HepG2 (cell line): ENCODE measurements around the gene CLASP1. TPM values are rescaled to one million over a fixed set of nuclear protein-coding genes. Genes with fewer than 3 reads are reported as not detected.

Experiments used
- ATAC-seq: fragments of 200-7000 bp; cut with Tn5 transposase; 3 replicates; pipeline ENCODE4 v1.9.1; 2020; ENCODE audit warnings: mild to moderate bottlenecking, moderate library complexity
- BruUV-seq: library from RNA; stranded (reverse); fragments of 400-500 nt; replicated peaks from 2 replicates; lab custom pipeline; 2021; lab: Mats Ljungman, UMichigan
- CTCF ChIA-PET: fragments of 300-600 bp; formaldehyde crosslinking; extraction: SDS; loops from one replicate; lab custom pipeline; 2021; ENCODE audit warnings: low total read pairs, inconsistent platforms, low intra/inter-chr PET ratio; lab: Yijun Ruan, JAX
- POLR2A ChIA-PET: fragments of 350-600 bp; sonication (Branson Sonifier 250); formaldehyde crosslinking; loops from one replicate; lab custom pipeline; 2020; ENCODE audit warnings: antibody characterized with exemption, inconsistent platforms; lab: Yijun Ruan, JAX
- DNase-seq: peaks from one replicate; pipeline ENCODE4 v3.0.0-alpha.2; 2015; ENCODE audit warnings: low spot score
- FAIRE-seq: peaks from 3 replicates; lab custom pipeline; 2011; peaks lifted over from hg19 to GRCh38; lab: Jason Lieb, UNC
- H2AFZ ChIP-seq: one replicate; pipeline ENCODE4 v1.6.1; 2011; ENCODE audit warnings: low read length, inconsistent platforms
- H3K27ac ChIP-seq: fragments of 300-600 bp; 3 replicates; pipeline ENCODE4 v1.8.0; 2011; ENCODE audit warnings: mixed run types, mild to moderate bottlenecking, mixed read lengths, low read length, inconsistent platforms; ENCODE audit not compliant: insufficient read depth; ENCODE audit errors: extremely low read length
- H3K27me3 ChIP-seq, 2 experiments: fragments of 200-600 bp in 1 of 2; 2 replicates in 1 of 2; 3 replicates in 1 of 2; pipeline versions ENCODE4 v1.6.0 to v1.8.0; 2011; ENCODE audit warnings: low read length in 2 of 2, mild to moderate bottlenecking in 2 of 2, moderate library complexity in 2 of 2, inconsistent platforms in 1 of 2; ENCODE audit not compliant: insufficient read depth in 2 of 2, control insufficient read depth in 1 of 2
- H3K36me3 ChIP-seq, 2 experiments: fragments of 200-600 bp in 1 of 2; replicated peaks in 1 of 2; 2 replicates in 1 of 2; 3 replicates in 1 of 2; pipeline versions ENCODE4 v1.5.1 to v1.8.0; 2011; ENCODE audit warnings: low read length in 2 of 2, inconsistent platforms in 1 of 2; ENCODE audit not compliant: insufficient read depth in 2 of 2, control insufficient read depth in 1 of 2
- H3K4me1 ChIP-seq: 2 replicates; pipeline ENCODE4 v1.5.1; 2012; ENCODE audit warnings: low read length, inconsistent platforms; ENCODE audit not compliant: insufficient read depth
- H3K4me2 ChIP-seq: 2 replicates; pipeline ENCODE4 v1.6.0; 2011; ENCODE audit warnings: low read depth, low read length, inconsistent platforms
- H3K4me3 ChIP-seq, 3 experiments: fragments of 200-600 bp in 1 of 3; sonication (generic), shearing (Covaris generic) in 1 of 3; replicated peaks in 1 of 3; 2 replicates each; pipeline ENCODE4 v1.5.1; 2011 to 2016; ENCODE audit warnings: low read length in 3 of 3, inconsistent platforms in 2 of 3, low read depth in 2 of 3, mild to moderate bottlenecking in 2 of 3, control low read depth in 1 of 3, mixed read lengths in 1 of 3; ENCODE audit not compliant: insufficient read depth in 1 of 3
- H3K79me2 ChIP-seq: one replicate; pipeline ENCODE4 v1.6.1; 2011; ENCODE audit warnings: low read length, inconsistent platforms; ENCODE audit not compliant: insufficient read depth
- H3K9ac ChIP-seq: 2 replicates; pipeline ENCODE4 v1.6.0; 2011; ENCODE audit warnings: mild to moderate bottlenecking, low read depth, low read length, inconsistent platforms; ENCODE audit not compliant: insufficient read depth
- H3K9me3 ChIP-seq: 2 replicates; pipeline ENCODE4 v1.5.1; 2012; ENCODE audit warnings: mild to moderate bottlenecking, low read length
- H4K20me1 ChIP-seq: 2 replicates; pipeline ENCODE4 v1.6.0; 2011; ENCODE audit warnings: inconsistent platforms, mild to moderate bottlenecking, low read length, moderate library complexity; ENCODE audit not compliant: insufficient read depth
- ATM ChIP-seq: fragments of 450-650 bp; IDR thresholded peaks from 2 replicates; pipeline ENCODE4 v1.7.1; 2017; ENCODE audit warnings: mild to moderate bottlenecking, borderline replicate concordance
- CC2D1A ChIP-seq: sonication (generic); formaldehyde crosslinking; IDR thresholded peaks from 2 replicates; pipeline ENCODE4 v1.8.1; 2023; ENCODE audit warnings: mild to moderate bottlenecking, missing genetic modification reagents
- NR1H2 ChIP-seq: sonication (generic); formaldehyde crosslinking; IDR thresholded peaks from 2 replicates; pipeline ENCODE4 v1.8.1; 2022; ENCODE audit warnings: low read depth, missing genetic modification reagents, borderline replicate concordance
- SAFB2 ChIP-seq: sonication (generic); formaldehyde crosslinking; IDR thresholded peaks from 2 replicates; pipeline ENCODE4 v1.5.1; 2020; ENCODE audit warnings: missing genetic modification reagents, low read depth, mild to moderate bottlenecking, borderline replicate concordance
- SALL2 ChIP-seq: sonication (generic); formaldehyde crosslinking; IDR thresholded peaks from 2 replicates; pipeline ENCODE4 v1.8.1; 2023; ENCODE audit warnings: mild to moderate bottlenecking, missing genetic modification reagents, inconsistent platforms
- SMARCE1 ChIP-seq: fragments of 450-650 bp; IDR thresholded peaks from 2 replicates; pipeline ENCODE4 v1.6.1; 2017; ENCODE audit warnings: borderline replicate concordance
- TCF7L2 ChIP-seq: IDR thresholded peaks from 2 replicates; pipeline ENCODE4 v1.6.1; 2011; ENCODE audit warnings: mild to moderate bottlenecking, low read depth, low read length, moderate library complexity
- YEATS2 ChIP-seq: sonication (generic); formaldehyde crosslinking; IDR thresholded peaks from 2 replicates; pipeline ENCODE4 v1.4.0; 2020; ENCODE audit warnings: missing genetic modification reagents, borderline replicate concordance
- ZBTB3 ChIP-seq: sonication (generic); formaldehyde crosslinking; IDR thresholded peaks from 2 replicates; pipeline ENCODE4 v1.4.0; 2020; ENCODE audit warnings: low read depth, mild to moderate bottlenecking, moderate library complexity, missing genetic modification reagents, borderline replicate concordance
- ZNF354B ChIP-seq: sonication (generic); formaldehyde crosslinking; IDR thresholded peaks from 2 replicates; pipeline ENCODE4 v1.8.0; 2022; ENCODE audit warnings: mild to moderate bottlenecking, missing genetic modification reagents
- ZNF564 ChIP-seq: sonication (generic); formaldehyde crosslinking; IDR thresholded peaks from 2 replicates; pipeline ENCODE4 v1.8.1; 2023; ENCODE audit warnings: mild to moderate bottlenecking, missing genetic modification reagents
- ZNF589 ChIP-seq: sonication (generic); formaldehyde crosslinking; conservative IDR thresholded peaks from 2 replicates; pipeline ENCODE4 v1.8.0; 2022; ENCODE audit warnings: mild to moderate bottlenecking, moderate library complexity, missing genetic modification reagents
- ZNF878 ChIP-seq: sonication (generic); formaldehyde crosslinking; IDR thresholded peaks from 2 replicates; pipeline ENCODE4 v1.8.1; 2023; ENCODE audit warnings: mild to moderate bottlenecking, missing genetic modification reagents, moderate library complexity
- ZZZ3 ChIP-seq: sonication (generic); formaldehyde crosslinking; IDR thresholded peaks from 2 replicates; pipeline ENCODE4 v1.4.0; 2020; ENCODE audit warnings: missing genetic modification reagents, mild to moderate bottlenecking, borderline replicate concordance
- WGBS: methylation state at CpG from one replicate; pipeline ENCODE4 v1.1.6; 2017; ENCODE audit warnings: low lambda C conversion rate; 5-methylcytosine and 5-hydroxymethylcytosine counted together
- in situ Hi-C: cut with HindIII; loops from 2 replicates; pipeline ENCODE4 v1.10.0; 2017; ENCODE audit warnings: low pct_unique_long_range_greater_than_20kb; ENCODE audit not compliant: extremely low pct_ligation_motif_present
- intact Hi-C: fragments of 100-400 bp; cut with micrococcal nuclease; formaldehyde crosslinking; loops from one replicate; pipeline ENCODE4 v1.10.0; 2022; ENCODE audit not compliant: unreplicated experiment
- polyA plus RNA-seq, 8 experiments: library from polyadenylated mRNA; depleted of rRNA in 3 of 8; stranded (reverse) in 7 of 8; unstranded in 1 of 8; fragments of >200 nt; fragmentation: Illumina TruSeq in 4 of 8; extraction: Trizol in 4 of 8; gene quantifications; 2 replicates each; pipeline versions ENCODE4 v1.2.1 to v1.2.3, GENCODE V29; 2011 to 2016; ENCODE audit warnings: low read depth in 4 of 8, missing spikeins in 1 of 8, mixed read lengths in 1 of 8; ENCODE audit not compliant: insufficient read depth in 1 of 8
- total RNA-seq, 5 experiments: library from RNA; depleted of rRNA; stranded (reverse); fragments of >200 nt; fragmentation: Illumina TruSeq; extraction: Trizol; gene quantifications; 2 replicates each; pipeline ENCODE4 v1.2.3, GENCODE V29; 2016; ENCODE audit warnings: low read depth in 1 of 5
- TF ChIP-seq, protein P1 (sequence below): sonication (generic); formaldehyde crosslinking; IDR thresholded peaks from 2 replicates; pipeline ENCODE4 v1.4.0; 2020; ENCODE audit warnings: missing genetic modification reagents
- TF ChIP-seq, protein P2 (sequence below): sonication (generic); formaldehyde crosslinking; IDR thresholded peaks from 2 replicates; pipeline ENCODE4 v1.8.0; 2022; ENCODE audit warnings: missing genetic modification reagents, low read depth, mild to moderate bottlenecking, borderline replicate concordance

CLASP1 gene
- total and polyA plus RNA-seq, 2 of the 13 experiments (the other 11 are each of a cell fraction or from before 2014, with no cell fraction given) = 11.7 to 47.9 TPM

DNA sequence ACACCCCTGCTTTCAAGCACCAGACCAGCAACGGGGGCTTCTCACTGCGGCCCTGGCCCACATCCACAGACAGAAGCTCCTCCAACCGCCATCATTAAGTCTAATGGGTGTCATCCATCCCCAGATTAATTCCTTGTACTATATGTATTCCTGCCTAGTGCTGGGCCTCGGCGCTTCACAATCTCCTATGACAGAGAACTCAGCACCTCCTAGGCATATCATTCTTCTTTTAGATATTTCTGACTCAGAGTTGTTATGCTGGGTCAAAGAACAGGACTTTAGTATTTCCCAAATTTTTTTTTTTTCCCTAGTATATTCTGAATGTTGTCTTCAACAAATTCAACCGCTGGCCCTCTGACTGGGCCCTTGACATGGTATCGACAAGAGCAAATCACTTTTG lies 281.1 kb downstream of the CLASP1 start:
- no peak overlapping the region for H3K9ac ChIP-seq
- in situ Hi-C loops = no loop called here
- H3K79me2 ChIP-seq = no peaks in the 10 kb centered on the region
- 98% methylated on average over 7 of the region's 7 CpGs for WGBS
- peaks cover 27 to 61% of the 10 kb centered on the region in 2 experiments for H3K36me3 ChIP-seq
- H4K20me1 ChIP-seq = no peaks in the 10 kb centered on the region
- no peaks in the 10 kb centered on the region for H3K27me3 ChIP-seq
- no peak overlapping the region for H2AFZ ChIP-seq
- ChIA-PET POLR2A (no interaction called here), CTCF (no interaction called here)
- intact Hi-C loops = no loop called here
- no peaks in the 10 kb centered on the region for H3K4me1 ChIP-seq
- FAIRE-seq = no peak
- H3K4me2 ChIP-seq = no peak overlapping the region
- no TSS peak for BruUV-seq
- ATAC-seq = no peak
- TF ChIP-seq ZNF354B (CRISPR knock-in tag) (no peak), TCF7L2 (no peak), ATM (no peak), SAFB2 (CRISPR knock-in tag) (no peak), NR1H2 (CRISPR knock-in tag) (no peak), SMARCE1 (no peak), CC2D1A (CRISPR knock-in tag) (no peak), ZNF564 (no peak), YEATS2 (no peak), ZNF589 (CRISPR knock-in tag) (no peak), ZZZ3 (CRISPR knock-in tag) (no peak), ZNF878 (CRISPR knock-in tag) (no peak), SALL2 (CRISPR knock-in tag) (no peak), ZBTB3 (no peak)
- TF ChIP-seq, protein P1, sequence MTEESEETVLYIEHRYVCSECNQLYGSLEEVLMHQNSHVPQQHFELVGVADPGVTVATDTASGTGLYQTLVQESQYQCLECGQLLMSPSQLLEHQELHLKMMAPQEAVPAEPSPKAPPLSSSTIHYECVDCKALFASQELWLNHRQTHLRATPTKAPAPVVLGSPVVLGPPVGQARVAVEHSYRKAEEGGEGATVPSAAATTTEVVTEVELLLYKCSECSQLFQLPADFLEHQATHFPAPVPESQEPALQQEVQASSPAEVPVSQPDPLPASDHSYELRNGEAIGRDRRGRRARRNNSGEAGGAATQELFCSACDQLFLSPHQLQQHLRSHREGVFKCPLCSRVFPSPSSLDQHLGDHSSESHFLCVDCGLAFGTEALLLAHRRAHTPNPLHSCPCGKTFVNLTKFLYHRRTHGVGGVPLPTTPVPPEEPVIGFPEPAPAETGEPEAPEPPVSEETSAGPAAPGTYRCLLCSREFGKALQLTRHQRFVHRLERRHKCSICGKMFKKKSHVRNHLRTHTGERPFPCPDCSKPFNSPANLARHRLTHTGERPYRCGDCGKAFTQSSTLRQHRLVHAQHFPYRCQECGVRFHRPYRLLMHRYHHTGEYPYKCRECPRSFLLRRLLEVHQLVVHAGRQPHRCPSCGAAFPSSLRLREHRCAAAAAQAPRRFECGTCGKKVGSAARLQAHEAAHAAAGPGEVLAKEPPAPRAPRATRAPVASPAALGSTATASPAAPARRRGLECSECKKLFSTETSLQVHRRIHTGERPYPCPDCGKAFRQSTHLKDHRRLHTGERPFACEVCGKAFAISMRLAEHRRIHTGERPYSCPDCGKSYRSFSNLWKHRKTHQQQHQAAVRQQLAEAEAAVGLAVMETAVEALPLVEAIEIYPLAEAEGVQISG (CRISPR knock-in tag) = no peak
- TF ChIP-seq, protein P2, sequence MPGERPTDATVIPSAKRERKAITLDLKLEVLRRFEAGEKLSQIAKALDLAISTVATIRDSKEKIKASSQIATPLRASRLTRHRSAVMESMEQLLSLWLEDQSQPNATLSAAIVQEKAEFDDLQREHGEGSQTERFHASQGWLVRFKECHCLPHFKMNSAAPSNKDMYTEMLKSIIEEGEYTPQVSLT (CRISPR knock-in tag) = no peak
- H3K27ac ChIP-seq = no peak overlapping the region
- no peaks in the 10 kb centered on the region for H3K9me3 ChIP-seq
- DNase-seq = no peak
- no peak overlapping the region for H3K4me3 ChIP-seq
